HL-60/S4 treated with retinoic acid at 250 ng/mL for 4 days and 3 days (cell line): Measurements from ENCODE around the gene FBRSL1.
"Not testable (repeated sequence)": the region's sequence is repeated elsewhere in the genome, so short reads cannot be mapped to it uniquely, and the experiment has no call there.

Experiments used
- in situ Hi-C: fragments of 300-500 bp; cut with MboI; formaldehyde crosslinking; loops from 2 replicates; pipeline ENCODE4 v1.7.0; 2022; ENCODE audit warnings: low sequenced_read_pairs

FBRSL1 gene

GRCh38 chr12:132453361-132454192 lies 36.4 kb upstream of the FBRSL1 start:
- in situ Hi-C loops = no loop called here

- in situ Hi-C loops = no loop called here
These were observed 35.6 kb upstream of the FBRSL1 start for GRCh38 chr12:132454193-132454932.

- in situ Hi-C loops = no loop called here
These were observed 35.0 kb upstream of the FBRSL1 start for GRCh38 chr12:132454933-132455418.

GRCh38 chr12:132455565-132455964 lies 34.4 kb upstream of the FBRSL1 start:
- in situ Hi-C loops = no loop called here

- in situ Hi-C loops = no loop called here
These were observed 33.6 kb upstream of the FBRSL1 start for GRCh38 chr12:132456186-132456943.

- in situ Hi-C loops = no loop called here
These were observed 32.9 kb upstream of the FBRSL1 start for GRCh38 chr12:132456944-132457495.

- in situ Hi-C loops = no loop called here
These were observed 31.5 kb upstream of the FBRSL1 start for GRCh38 chr12:132458441-132458840.

GRCh38 chr12:132458846-132459641 lies 30.9 kb upstream of the FBRSL1 start:
- in situ Hi-C loops = no loop called here

- in situ Hi-C loops = no loop called here
These were observed 29.4 kb upstream of the FBRSL1 start for GRCh38 chr12:132460571-132460970.

- in situ Hi-C loops = no loop called here
These were observed 28.4 kb upstream of the FBRSL1 start for GRCh38 chr12:132461526-132461925.

- in situ Hi-C loops = no loop called here
These were observed 27.2 kb upstream of the FBRSL1 start for GRCh38 chr12:132462788-132463187.

- in situ Hi-C loops = not testable (repeated sequence)
These were observed 26.5 kb upstream of the FBRSL1 start for GRCh38 chr12:132463284-132463924.

GRCh38 chr12:132464304-132464703 lies 25.6 kb upstream of the FBRSL1 start:
- in situ Hi-C loops = not testable (repeated sequence)

- in situ Hi-C loops = no loop called here
These were observed 25.1 kb upstream of the FBRSL1 start for GRCh38 chr12:132464820-132465219.

GRCh38 chr12:132465269-132466190 lies 24.4 kb upstream of the FBRSL1 start:
- in situ Hi-C loops = no loop called here

- in situ Hi-C loops = no loop called here
These were observed 23.4 kb upstream of the FBRSL1 start for GRCh38 chr12:132466241-132467201.

- in situ Hi-C loops = no loop called here
These were observed 22.4 kb upstream of the FBRSL1 start for GRCh38 chr12:132467511-132467910.
